Activated effector memory CD4-positive, alpha-beta T cell treated with Interleukin-2 at 50 U/mL for 16 hours (primary cell): ENCODE results near the gene CT55.
"Not testable (repeated sequence)": the region's sequence is repeated elsewhere in the genome, so short reads cannot be mapped to it uniquely, and the experiment has no call there.

Source experiments
- DNase-seq: peaks from one replicate; pipeline ENCODE4 v3.0.0-alpha.2; 2020

Gene CT55

DNA sequence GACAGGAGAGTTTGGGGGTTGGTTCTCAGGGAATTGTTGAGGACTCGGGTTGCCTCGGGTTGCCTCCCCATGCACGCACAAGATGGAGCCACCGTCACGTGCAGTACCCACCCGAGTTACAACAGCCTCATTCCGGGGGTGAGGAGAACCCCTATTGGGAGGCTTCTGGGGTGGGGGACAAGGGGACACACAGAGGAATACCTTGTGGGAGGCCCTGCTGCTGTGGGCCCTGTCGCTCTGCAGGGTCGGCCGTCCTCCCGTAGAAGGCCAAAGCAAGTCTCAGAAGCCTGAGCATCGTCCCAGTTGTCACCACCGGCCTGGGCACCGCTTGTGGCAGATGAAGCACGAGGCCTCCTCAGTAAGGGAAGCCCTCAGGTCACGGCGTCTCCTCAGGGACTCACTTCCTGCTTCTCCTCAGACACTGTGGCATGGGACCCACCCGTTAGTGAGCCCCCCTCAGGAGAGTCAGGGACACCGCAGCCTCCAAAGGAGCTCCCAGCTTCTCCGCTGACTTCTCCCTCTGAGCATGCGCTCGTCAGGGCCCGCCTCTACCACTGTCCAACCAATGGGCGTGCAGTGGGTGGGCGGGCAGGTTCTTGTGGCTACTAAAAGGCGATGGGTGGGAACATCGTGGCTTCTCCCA is at the start of gene CT55:
Gene CT55, minus strand, starts transcription at position 522 of the 643 bp plus-strand sequence. Its CDS starts 227 bp downstream, at position 295.
- no peak for DNase-seq

DNA sequence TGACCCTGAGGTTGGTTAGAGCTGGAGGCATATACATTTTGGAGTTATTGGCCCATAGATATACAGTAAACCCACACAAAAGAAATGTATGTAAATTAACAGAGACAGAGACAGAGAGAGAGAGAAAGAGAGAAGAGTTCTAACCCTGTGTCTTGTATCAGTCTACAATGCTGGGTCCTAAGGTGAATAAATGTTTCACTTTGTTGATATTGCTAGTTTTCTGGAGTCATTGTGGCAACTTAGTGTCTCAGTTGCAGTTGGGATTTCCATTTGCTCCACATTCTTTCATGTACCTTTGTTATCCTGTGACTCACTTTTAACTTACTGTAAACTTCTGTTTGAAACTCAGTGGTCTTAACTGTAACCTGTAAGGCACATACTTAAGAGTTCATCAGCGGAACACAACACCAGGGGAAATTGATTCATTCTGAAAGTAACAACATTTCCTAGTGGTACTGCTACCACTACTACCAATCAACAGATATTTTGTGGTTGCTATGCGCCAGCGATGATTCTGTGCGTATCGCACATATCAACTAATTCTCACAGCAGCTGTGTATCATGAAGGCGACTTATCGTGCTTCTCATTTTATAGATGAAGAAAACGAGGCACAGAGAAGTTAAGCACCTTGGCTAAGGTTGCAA is 42.1 kb upstream of the CT55 start:
- DNase-seq = no peak

DNA sequence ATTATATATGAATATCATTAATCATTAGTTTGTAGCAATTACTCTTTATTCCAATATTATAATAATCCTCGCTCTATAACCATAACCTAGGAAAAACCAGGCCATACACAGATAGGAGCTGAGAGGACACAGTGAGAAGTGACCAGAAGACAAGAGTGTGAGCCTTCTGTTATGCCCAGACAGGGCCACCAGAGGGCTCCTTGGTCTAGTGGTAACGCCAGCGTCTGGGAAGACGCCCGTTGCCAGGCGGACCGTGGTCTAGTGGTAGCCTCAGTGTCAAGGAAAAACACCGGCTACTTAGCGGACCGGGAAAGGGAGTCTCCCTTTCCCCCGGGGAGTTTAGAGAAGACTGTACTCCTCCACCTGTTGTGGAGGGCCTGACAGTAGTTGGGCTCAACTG is 35.2 kb upstream of the CT55 start:
- not testable (repeated sequence) for DNase-seq

GRCh38 chrX:135200297-135200696 is 29.1 kb upstream of the CT55 start:
- DNase-seq = no peak

- DNase-seq = no peak
Measured at GRCh38 chrX:135194684-135195083, 23.5 kb upstream of the CT55 start.

GRCh38 chrX:135193740-135194139 is 22.5 kb upstream of the CT55 start:
- no peak for DNase-seq

GRCh38 chrX:135191838-135192237 is 20.6 kb upstream of the CT55 start:
- no peak for DNase-seq

- peak; percentile 9 for DNase-seq
Measured at GRCh38 chrX:135185795-135186443, 14.7 kb upstream of the CT55 start.

- no peak for DNase-seq
Measured at GRCh38 chrX:135178636-135179035, 7.4 kb upstream of the CT55 start.

DNA sequence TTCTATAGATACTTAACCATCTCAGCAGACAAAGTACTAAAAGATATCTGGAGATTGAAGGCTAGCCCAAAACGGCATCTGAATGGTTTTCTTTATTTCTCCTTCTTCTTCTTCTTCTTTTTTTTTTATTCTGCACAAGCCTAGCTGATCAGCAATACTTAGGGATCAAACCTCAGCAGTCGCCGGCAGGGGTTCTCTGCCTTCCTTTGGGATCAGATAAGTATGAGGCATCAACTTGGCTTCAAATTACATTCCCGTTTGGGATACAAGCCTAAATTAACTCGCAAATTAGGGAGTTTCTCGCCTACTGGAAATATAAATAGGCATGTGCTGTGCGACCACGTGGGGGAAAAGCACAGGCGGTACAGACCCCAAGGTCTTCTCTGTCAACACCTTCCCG is 730 bp downstream of the CT55 start:
- no peak for DNase-seq

DNA sequence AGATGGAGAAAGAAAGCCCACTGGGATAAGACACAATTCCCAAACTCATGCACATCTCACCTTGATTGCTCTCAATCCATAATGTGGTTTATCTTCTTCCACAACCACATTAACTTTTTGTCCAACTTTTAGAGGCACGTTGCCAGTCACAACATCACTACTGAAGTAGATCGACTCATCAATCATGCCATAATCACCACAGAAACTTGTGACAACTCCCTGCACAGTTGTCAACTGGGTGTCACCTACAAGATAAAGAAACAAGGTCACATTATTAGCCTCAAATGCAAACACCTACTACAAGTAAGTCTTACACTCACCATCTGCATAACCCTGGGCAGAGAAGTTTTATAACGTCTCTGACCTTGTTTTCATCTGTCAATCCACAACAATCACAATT is 1.7 kb downstream of the CT55 start:
- not testable (repeated sequence) for DNase-seq

DNA sequence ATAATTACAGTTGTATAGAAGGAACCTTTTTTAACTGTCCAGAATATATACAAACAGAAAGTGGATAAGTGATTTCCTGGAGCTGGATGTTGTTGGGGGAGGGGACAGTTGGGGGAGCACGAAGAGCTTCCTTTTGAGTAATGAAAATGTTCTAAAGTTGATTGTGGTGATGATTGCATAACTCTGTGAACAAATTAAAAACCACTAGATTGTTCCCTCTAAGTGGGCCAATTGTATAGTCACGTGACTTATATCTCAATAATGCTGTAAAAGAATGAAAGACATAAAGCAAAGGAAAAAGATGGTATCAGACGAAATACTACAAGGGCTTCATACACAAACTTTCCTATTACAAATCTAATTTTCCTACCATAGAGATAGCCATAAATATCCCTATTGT is 2.7 kb downstream of the CT55 start:
- no peak for DNase-seq

DNA sequence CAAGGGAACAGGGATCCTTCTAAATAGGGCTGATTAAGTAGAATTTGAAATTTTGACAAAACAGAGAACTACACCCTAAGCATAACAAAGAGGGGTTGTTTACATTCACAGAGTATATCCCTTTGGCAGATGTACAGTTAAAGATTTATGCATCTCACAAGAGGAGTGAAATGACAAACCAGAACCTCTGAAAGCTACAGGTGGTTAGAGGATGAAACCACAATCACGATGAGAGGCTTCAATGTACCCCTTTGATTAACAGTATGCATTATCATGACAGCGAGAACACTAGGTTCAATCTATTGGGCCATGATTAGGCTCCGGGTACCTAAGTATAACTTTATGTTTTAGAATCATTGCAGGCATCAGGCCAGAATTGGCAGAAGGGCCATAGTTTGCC is 16.5 kb downstream of the CT55 start:
- not testable (repeated sequence) for DNase-seq

DNA sequence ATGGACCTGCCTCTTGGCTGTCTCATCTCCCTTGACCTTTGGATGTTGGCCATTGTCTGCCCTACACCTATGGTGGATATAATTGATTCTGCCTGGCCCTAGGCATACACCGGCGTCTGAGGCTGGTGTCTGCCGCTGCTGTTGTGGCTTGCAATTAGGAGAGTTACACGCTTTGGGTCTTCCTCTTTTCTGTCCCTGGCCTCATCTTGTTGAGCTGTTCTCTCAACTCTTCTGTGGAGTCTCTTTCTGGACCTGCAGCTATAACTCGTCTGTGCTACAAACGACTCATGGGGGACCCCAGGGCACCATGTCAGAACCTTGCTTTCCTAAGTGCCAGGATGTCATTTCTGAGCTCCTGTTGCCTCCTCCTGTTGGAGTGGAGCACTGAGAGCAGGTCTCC is 45.1 kb downstream of the CT55 start:
- DNase-seq = not testable (repeated sequence)

- DNase-seq = not testable (repeated sequence)
Measured at GRCh38 chrX:135120056-135120576, 51.1 kb downstream of the CT55 start, which contains the start of gene ETDB. Gene ETDB, minus strand, starts transcription at chrX:135120526. Its CDS starts 1,265 bp downstream, at chrX:135119261.

DNA sequence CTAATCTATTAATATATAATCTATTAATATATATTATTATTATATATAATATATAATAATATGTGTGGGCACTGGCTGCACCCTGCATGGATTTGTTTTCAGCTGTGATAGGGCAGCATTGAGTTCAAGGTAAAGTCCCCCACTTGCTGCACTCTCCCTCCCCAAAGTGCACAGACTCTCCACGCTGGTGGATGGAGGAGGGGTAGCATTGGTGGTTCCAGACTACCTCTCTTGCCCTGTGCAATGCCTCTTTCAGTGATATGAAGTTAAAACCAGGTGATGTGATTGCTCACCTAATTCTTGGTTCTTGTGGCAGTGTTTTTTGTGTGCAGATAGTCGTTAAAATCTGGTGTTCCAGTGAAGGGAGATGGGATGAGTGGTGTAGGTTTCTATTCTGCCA is 55.1 kb downstream of the CT55 start:
- not testable (repeated sequence) for DNase-seq

GRCh38 chrX:135114392-135114791 is 56.8 kb downstream of the CT55 start:
- no peak for DNase-seq

DNA sequence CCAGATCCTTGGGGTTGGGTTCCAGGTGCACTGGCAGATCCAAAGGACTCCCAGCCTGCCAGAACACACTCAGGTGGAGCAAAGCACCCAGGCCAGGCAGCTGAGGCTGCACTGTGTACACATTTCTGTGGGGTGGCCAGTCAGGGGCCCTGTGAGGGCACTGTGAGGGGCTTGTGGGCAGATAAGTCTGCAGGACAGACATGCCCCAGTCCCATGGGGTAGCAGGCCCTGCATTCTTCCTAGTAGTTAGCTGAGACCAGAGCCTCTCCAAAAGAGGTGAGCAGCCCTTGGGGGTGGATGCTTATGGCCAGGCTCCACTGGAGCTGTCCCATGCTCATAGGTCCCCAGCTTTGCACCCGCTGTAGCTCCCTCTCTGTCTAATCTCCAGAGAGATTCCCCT is 58.5 kb downstream of the CT55 start:
- no peak for DNase-seq

DNA sequence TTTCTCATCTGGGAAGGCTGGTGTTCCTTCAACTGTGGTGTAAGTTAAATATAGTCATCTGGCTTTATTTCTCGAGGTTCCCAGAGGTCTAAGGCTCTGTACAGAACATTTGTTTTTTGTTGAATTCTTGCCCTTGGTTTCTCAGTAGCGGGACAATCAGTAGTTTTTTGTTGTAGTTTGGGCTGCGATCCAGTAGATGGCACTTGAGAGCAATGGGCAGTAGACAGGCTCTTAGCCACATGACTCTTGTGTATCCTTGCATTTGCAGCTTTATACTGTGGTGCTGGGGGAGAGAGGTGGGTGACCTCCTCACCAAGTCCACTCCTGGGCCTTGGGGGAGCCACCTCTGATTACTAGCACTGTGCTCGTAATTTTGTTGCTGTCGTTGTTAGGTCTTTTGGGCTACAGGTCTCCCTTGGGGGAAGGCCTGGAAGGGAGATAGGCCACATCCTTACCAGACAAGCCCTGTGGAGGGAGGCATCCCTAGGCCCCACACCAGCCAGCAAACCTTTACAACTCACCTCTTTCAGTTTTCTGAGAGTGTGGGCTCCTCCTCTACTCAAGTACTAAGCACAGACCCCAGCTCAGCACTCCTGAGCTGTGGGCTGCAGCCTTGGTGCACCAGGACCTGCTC is 59.0 kb downstream of the CT55 start:
- DNase-seq = peak; percentile 2

DNA sequence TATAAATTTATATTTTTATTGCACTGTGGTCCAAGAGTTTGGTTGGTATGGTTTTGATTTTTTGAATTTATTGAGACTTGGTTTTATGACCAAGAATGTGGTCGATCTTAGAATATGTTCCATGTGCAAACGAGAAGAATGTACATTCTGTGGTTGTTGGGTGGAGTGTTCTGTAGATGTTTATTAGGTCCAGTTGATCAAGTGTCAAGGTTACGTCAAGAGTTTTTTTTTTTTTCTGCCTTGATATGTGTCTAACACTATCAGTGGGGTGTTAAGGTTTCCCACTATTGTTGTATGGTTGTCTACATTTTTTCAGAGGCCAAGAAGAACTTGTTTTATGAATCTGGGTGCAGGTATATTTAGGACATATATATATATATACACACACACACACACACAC is 61.6 kb downstream of the CT55 start:
- no peak for DNase-seq
